BLaER1 (cell line): ENCODE measurements around the gene HGFAC.
A peak's percentile ranks its signal among the peaks of the same experiment; 100 is the strongest.

ENCODE experiments used
- H3K27ac ChIP-seq: shearing (Covaris generic); formaldehyde crosslinking; 2 replicates; pipeline ENCODE4 v1.8.1; 2022
- H3K27me3 ChIP-seq: shearing (Covaris generic); formaldehyde crosslinking; 2 replicates; pipeline ENCODE4 v1.8.1; 2022
- H3K36me3 ChIP-seq: shearing (Covaris generic); formaldehyde crosslinking; 2 replicates; pipeline ENCODE4 v1.8.1; 2022
- H3K4me1 ChIP-seq: shearing (Covaris generic); formaldehyde crosslinking; 2 replicates; pipeline ENCODE4 v1.8.1; 2022
- H3K4me2 ChIP-seq: shearing (Covaris generic); formaldehyde crosslinking; 2 replicates; pipeline ENCODE4 v1.8.1; 2022
- H3K4me3 ChIP-seq: shearing (Covaris generic); formaldehyde crosslinking; 2 replicates; pipeline ENCODE4 v1.8.1; 2022
- H3K9ac ChIP-seq: shearing (Covaris generic); formaldehyde crosslinking; 2 replicates; pipeline ENCODE4 v1.8.1; 2022
- H3K9me3 ChIP-seq: shearing (Covaris generic); formaldehyde crosslinking; 2 replicates; pipeline ENCODE4 v1.8.1; 2022
- H4K20me1 ChIP-seq: shearing (Covaris generic); formaldehyde crosslinking; 2 replicates; pipeline ENCODE4 v1.8.1; 2022
- Cebpa-rat ChIP-seq: shearing (Covaris generic); IDR thresholded peaks from 2 replicates; pipeline ENCODE4 v1.8.1; 2022

The HGFAC gene

GRCh38 chr4:3491681-3492405 is 50.1 kb downstream of the HGFAC start:
- peaks cover 35% of the 10 kb centered on the region; the same call in 1 of the 2 replicates for H3K27me3 ChIP-seq
- H3K9ac ChIP-seq: no peak overlapping the region
- H3K4me3 ChIP-seq: no peak overlapping the region
- peaks cover 61% of the 10 kb centered on the region for H3K4me1 ChIP-seq
- no peak overlapping the region for H3K27ac ChIP-seq
- H3K4me2 ChIP-seq: no peak overlapping the region
- H3K36me3 ChIP-seq: no peaks in the 10 kb centered on the region
- H4K20me1 ChIP-seq: peaks cover 48% of the 10 kb centered on the region
- H3K9me3 ChIP-seq: no peaks in the 10 kb centered on the region
- no peak for TF ChIP-seq Cebpa-rat

GRCh38 chr4:3492741-3493719 is 51.3 kb downstream of the HGFAC start:
- Histone ChIP-seq H3K9me3 (no peaks in the 10 kb centered on the region), H3K27ac (no peak overlapping the region), H3K9ac (no peak overlapping the region), H4K20me1 (peaks cover 48% of the 10 kb centered on the region), H3K27me3 (peaks cover 27% of the 10 kb centered on the region; the same call in 1 of the 2 replicates), H3K36me3 (no peaks in the 10 kb centered on the region), H3K4me3 (no peak overlapping the region), H3K4me1 (peaks cover 58% of the 10 kb centered on the region), H3K4me2 (peak overlapping the region; percentile 53)
- no peak for TF ChIP-seq Cebpa-rat

GRCh38 chr4:3493720-3494461 is 52.1 kb downstream of the HGFAC start:
- H3K4me2 ChIP-seq: peak overlapping the region; percentile 53
- H3K27ac ChIP-seq: 0 out of 2 replicates have a peak overlapping the region, but pooled peaks have one; percentile 14
- H3K4me3 ChIP-seq: no peak overlapping the region
- no peaks in the 10 kb centered on the region for H3K9me3 ChIP-seq
- 0 out of 2 replicates have a peak overlapping the region, but pooled peaks have one; percentile 12 for H3K9ac ChIP-seq
- H3K4me1 ChIP-seq: peaks cover 51% of the 10 kb centered on the region
- peaks cover 20% of the 10 kb centered on the region; the same call in 1 of the 2 replicates for H3K27me3 ChIP-seq
- no peaks in the 10 kb centered on the region for H3K36me3 ChIP-seq
- TF ChIP-seq Cebpa-rat: no peak
- peaks cover 48% of the 10 kb centered on the region for H4K20me1 ChIP-seq

GRCh38 chr4:3494462-3494871 is 52.7 kb downstream of the HGFAC start:
- Histone ChIP-seq H3K4me1 (peaks cover 45% of the 10 kb centered on the region), H3K4me3 (no peak overlapping the region), H3K27me3 (peaks cover 18% of the 10 kb centered on the region; the same call in 1 of the 2 replicates), H3K9ac (0 out of 2 replicates have a peak overlapping the region, but pooled peaks have one; percentile 12), H3K27ac (0 out of 2 replicates have a peak overlapping the region, but pooled peaks have one; percentile 14), H3K9me3 (no peaks in the 10 kb centered on the region), H3K4me2 (peak overlapping the region; percentile 53), H4K20me1 (peaks cover 45% of the 10 kb centered on the region), H3K36me3 (no peaks in the 10 kb centered on the region)
- no peak for TF ChIP-seq Cebpa-rat

- H3K4me2 ChIP-seq: peak overlapping the region; percentile 44; the same call in 1 of the 2 replicates
- H3K9ac ChIP-seq: no peak overlapping the region
- H3K27me3 ChIP-seq: peaks cover 18% of the 10 kb centered on the region; the same call in 1 of the 2 replicates
- no peak overlapping the region for H3K4me3 ChIP-seq
- H3K27ac ChIP-seq: no peak overlapping the region
- peaks cover 39% of the 10 kb centered on the region for H3K4me1 ChIP-seq
- H4K20me1 ChIP-seq: peaks cover 49% of the 10 kb centered on the region
- no peak for TF ChIP-seq Cebpa-rat
- H3K36me3 ChIP-seq: peaks cover 5% of the 10 kb centered on the region; the same call in 1 of the 2 replicates
- H3K9me3 ChIP-seq: no peaks in the 10 kb centered on the region
These were observed 53.6 kb downstream of the HGFAC start for GRCh38 chr4:3495204-3495975.

- Histone ChIP-seq H3K27me3 (peaks cover 18% of the 10 kb centered on the region; the same call in 1 of the 2 replicates), H3K4me1 (peaks cover 39% of the 10 kb centered on the region)
These were observed 54.3 kb downstream of the HGFAC start for GRCh38 chr4:3496021-3496420.

GRCh38 chr4:3497095-3497494 is 55.3 kb downstream of the HGFAC start:
- H4K20me1 ChIP-seq: peaks cover 66% of the 10 kb centered on the region
- H3K27ac ChIP-seq: no peak overlapping the region
- H3K9ac ChIP-seq: no peak overlapping the region
- H3K4me1 ChIP-seq: peaks cover 44% of the 10 kb centered on the region
- no peak for TF ChIP-seq Cebpa-rat
- H3K9me3 ChIP-seq: no peaks in the 10 kb centered on the region
- peaks cover 12% of the 10 kb centered on the region; the same call in 1 of the 2 replicates for H3K27me3 ChIP-seq
- H3K4me2 ChIP-seq: peak overlapping the region; percentile 7; the same call in 1 of the 2 replicates
- no peak overlapping the region for H3K4me3 ChIP-seq
- H3K36me3 ChIP-seq: peaks cover 22% of the 10 kb centered on the region; the same call in 1 of the 2 replicates

More at GRCh38 chr4:3496021-3496420, 54.3 kb downstream of the HGFAC start:
- H3K36me3 ChIP-seq: peaks cover 11% of the 10 kb centered on the region; the same call in 1 of the 2 replicates
- H3K4me3 ChIP-seq: no peak overlapping the region
- H3K4me2 ChIP-seq: peak overlapping the region; percentile 44
- no peak overlapping the region for H3K9ac ChIP-seq
- peaks cover 55% of the 10 kb centered on the region for H4K20me1 ChIP-seq
- TF ChIP-seq Cebpa-rat: no peak
- H3K9me3 ChIP-seq: no peaks in the 10 kb centered on the region
- H3K27ac ChIP-seq: no peak overlapping the region
